HG02759 (cell line): ENCODE measurements around the gene LGI4.
"Not testable (repeated sequence)": the region's sequence is repeated elsewhere in the genome, so short reads cannot be mapped to it uniquely, and the experiment has no call there.

Source experiments
- ATAC-seq: cut with Tn5 transposase; IDR thresholded peaks from one replicate; pipeline ENCODE4 v1.9.1; 2021; ENCODE audit warnings: mild to moderate bottlenecking, moderate library complexity; ENCODE audit not compliant: unreplicated experiment

Gene LGI4

GRCh38 chr19:35161434-35161743 lies 26.5 kb upstream of the LGI4 start:
- ATAC-seq, result no peak

- no peak for ATAC-seq
These were observed 26.0 kb upstream of the LGI4 start for GRCh38 chr19:35160629-35161433.

GRCh38 chr19:35159606-35160005 lies 24.7 kb upstream of the LGI4 start:
- no peak for ATAC-seq

GRCh38 chr19:35157431-35157830 lies 22.6 kb upstream of the LGI4 start:
- no peak for ATAC-seq

GRCh38 chr19:35156673-35157014 lies 21.8 kb upstream of the LGI4 start:
- no peak for ATAC-seq

- ATAC-seq, result no peak
These were observed 21.3 kb upstream of the LGI4 start for GRCh38 chr19:35155981-35156672.

GRCh38 chr19:35155441-35155840 lies 20.6 kb upstream of the LGI4 start:
- ATAC-seq, result no peak

GRCh38 chr19:35154525-35155406 lies 19.9 kb upstream of the LGI4 start, which contains the start of gene FXYD5:
Gene FXYD5, plus strand, starts transcription at chr19:35154735. Its CDS starts 816 bp downstream, at chr19:35155551.
- ATAC-seq, result no peak

GRCh38 chr19:35153701-35154524 lies 19.1 kb upstream of the LGI4 start:
- ATAC-seq, result peak; percentile 53

GRCh38 chr19:35153129-35153522 lies 18.3 kb upstream of the LGI4 start:
- not testable (repeated sequence) for ATAC-seq

- ATAC-seq, result no peak
These were observed 16.6 kb upstream of the LGI4 start for GRCh38 chr19:35151273-35152065.

- no peak for ATAC-seq
These were observed 15.6 kb upstream of the LGI4 start for GRCh38 chr19:35150445-35150844.

- no peak for ATAC-seq
These were observed 14.6 kb upstream of the LGI4 start for GRCh38 chr19:35149463-35149862.

GRCh38 chr19:35146746-35147459 lies 12.0 kb upstream of the LGI4 start:
- no peak for ATAC-seq

GRCh38 chr19:35144600-35145436 lies 10.0 kb upstream of the LGI4 start:
- no peak for ATAC-seq

- ATAC-seq, result no peak
These were observed 9.4 kb upstream of the LGI4 start for GRCh38 chr19:35144259-35144599.

GRCh38 chr19:35143818-35144217 lies 9.0 kb upstream of the LGI4 start:
- no peak for ATAC-seq

GRCh38 chr19:35143231-35143715 lies 8.4 kb upstream of the LGI4 start, which contains the start of gene FXYD7:
Gene FXYD7, plus strand, starts transcription at chr19:35143255. Its CDS starts 79 bp downstream, at chr19:35143334.
- ATAC-seq, result no peak
